Natural killer cell (primary cell): ENCODE results near the gene HDLBP. TPM values are rescaled to one million over a fixed set of nuclear protein-coding genes. Genes with fewer than 3 reads are reported as not detected.

Experiments
- ATAC-seq, 3 donors: fragments of 150-1000 bp in 2 of 3; fragments of 200-7000 bp in 1 of 3; cut with Tn5 transposase; 1 replicate in 1 of 3; 2 replicates in 2 of 3; pipeline ENCODE4 v1.10.0; 2021; ENCODE audit warnings: mild to moderate bottlenecking in 2 of 3, moderate library complexity in 2 of 3
- DNase-seq, 2 donors: peaks; one replicate each; pipeline versions ENCODE4 v3.0.0 to v3.0.0-alpha.2; 2013 to 2021; ENCODE audit warnings: mixed read lengths in 1 of 2
- H3K27ac ChIP-seq: one replicate; pipeline ENCODE4 v1.5.1; 2013; ENCODE audit warnings: mild to moderate bottlenecking, low read length
- H3K27me3 ChIP-seq: one replicate; pipeline ENCODE4 v1.6.1; 2013; ENCODE audit warnings: low read length; ENCODE audit not compliant: control insufficient read depth, insufficient read depth
- H3K36me3 ChIP-seq: one replicate; pipeline ENCODE4 v1.6.1; 2013; ENCODE audit warnings: low read length; ENCODE audit not compliant: control insufficient read depth, insufficient read depth
- H3K4me1 ChIP-seq: one replicate; pipeline ENCODE4 v1.6.1; 2013; ENCODE audit warnings: low read length; ENCODE audit not compliant: control insufficient read depth, insufficient read depth
- H3K4me3 ChIP-seq: one replicate; pipeline ENCODE4 v1.5.1; 2013; ENCODE audit warnings: low read length
- H3K9me3 ChIP-seq: one replicate; pipeline ENCODE4 v1.6.1; 2013; ENCODE audit warnings: low read length; ENCODE audit not compliant: control insufficient read depth, insufficient read depth
- H3K27ac Mint-ChIP-seq, 2 donors: one replicate each; pipeline ENCODE4 v1.8.0; 2022; ENCODE audit warnings: mild to moderate bottlenecking in 2 of 2, mixed read lengths in 2 of 2, moderate library complexity in 1 of 2
- H3K27me3 Mint-ChIP-seq, 2 donors: one replicate each; pipeline ENCODE4 v1.8.0; 2022; ENCODE audit warnings: low read depth in 2 of 2, mixed read lengths in 2 of 2
- H3K36me3 Mint-ChIP-seq: one replicate; pipeline ENCODE4 v1.8.0; 2022; ENCODE audit warnings: mixed read lengths
- H3K4me1 Mint-ChIP-seq, 2 donors: one replicate each; pipeline ENCODE4 v1.8.0; 2022; ENCODE audit warnings: mixed read lengths in 2 of 2
- H3K4me3 Mint-ChIP-seq: one replicate; pipeline ENCODE4 v1.8.0; 2022; ENCODE audit warnings: mild to moderate bottlenecking, moderate library complexity, mixed read lengths
- H3K9me3 Mint-ChIP-seq, 2 donors: one replicate each; pipeline ENCODE4 v1.8.0; 2022; ENCODE audit warnings: mixed read lengths in 2 of 2
- CTCF ChIP-seq: fragments of 200-600 bp; IDR thresholded peaks from one replicate; pipeline ENCODE4 v1.8.0; 2022; ENCODE audit warnings: antibody characterized with exemption
- WGBS: methylation state at CpG from one replicate; pipeline ENCODE4 v1.1.7; 2013; ENCODE audit warnings: missing lambda C conversion rate; ENCODE audit not compliant: insufficient coverage; 5-methylcytosine and 5-hydroxymethylcytosine counted together
- intact Hi-C: fragments of 100-400 bp; cut with micrococcal nuclease; formaldehyde crosslinking; loops from one replicate; pipeline ENCODE4 v1.14.2; 2022
- total RNA-seq, 4 donors: library from RNA; stranded (reverse); fragments of 120-200 nt in 1 of 4; gene quantifications; one replicate each; pipeline versions ENCODE4 v1.2.3 to v1.2.4, GENCODE V29; 2013 to 2022

The HDLBP gene
- total RNA-seq, 3 donors from 2014 or later (not counting 1 experiment from before 2014, with no cell fraction given): 170 to 200 (median 177) TPM

GRCh38 chr2:241219030-241219382, 96.5 kb downstream of the HDLBP start:
- ATAC-seq (no peak), DNase-seq (no peak)
- intact Hi-C loops: no loop called here
- Mint-ChIP-seq H3K36me3 (no peaks in the 10 kb centered on the region), H3K4me1 (peaks cover 12 to 16% of the 10 kb centered on the region in 2 donors), H3K9me3 (no peaks in the 10 kb centered on the region), H3K4me3 (peak overlapping the region; percentile 95), H3K27me3 (no peaks in the 10 kb centered on the region), H3K27ac (peak overlapping the region; percentile 80 to 86)
- no peak overlapping the region for H3K27ac ChIP-seq
- H3K9me3 ChIP-seq: no peaks in the 10 kb centered on the region
- TF ChIP-seq CTCF: no peak
- 39% methylated on average over 2 of the region's 4 CpGs for WGBS
- peaks cover 12% of the 10 kb centered on the region for H3K4me1 ChIP-seq
- H3K36me3 ChIP-seq: no peaks in the 10 kb centered on the region
- H3K27me3 ChIP-seq: no peaks in the 10 kb centered on the region
- H3K4me3 ChIP-seq: no peak overlapping the region

- H3K4me3 Mint-ChIP-seq: peak overlapping the region; percentile 95
These were observed 97.1 kb downstream of the HDLBP start for GRCh38 chr2:241218131-241219029.

GRCh38 chr2:241217320-241218031, 98.0 kb downstream of the HDLBP start:
- Mint-ChIP-seq H3K4me3 (peak overlapping the region; percentile 82), H3K9me3 (no peaks in the 10 kb centered on the region), H3K27ac (peak overlapping the region in 1 of 2 donors; percentile 86), H3K27me3 (no peaks in the 10 kb centered on the region), H3K4me1 (peaks cover 12 to 16% of the 10 kb centered on the region in 2 donors), H3K36me3 (no peaks in the 10 kb centered on the region)
- no peaks in the 10 kb centered on the region for H3K27me3 ChIP-seq
- intact Hi-C loops: no loop called here
- no peaks in the 10 kb centered on the region for H3K36me3 ChIP-seq
- ATAC-seq: peak; percentile 31 to 69 (median 61)
- H3K4me1 ChIP-seq: peaks cover 12% of the 10 kb centered on the region
- DNase-seq: peak; percentile 59 to 62
- H3K4me3 ChIP-seq: peak overlapping the region; percentile 42
- peak overlapping the region; percentile 34 for H3K27ac ChIP-seq
- no peak for TF ChIP-seq CTCF
- no peaks in the 10 kb centered on the region for H3K9me3 ChIP-seq
- WGBS: 2% methylated on average over 56 of the region's 77 CpGs

More at GRCh38 chr2:241218131-241219029, 97.1 kb downstream of the HDLBP start:
- no peaks in the 10 kb centered on the region for H3K36me3 ChIP-seq
- Mint-ChIP-seq H3K36me3 (no peaks in the 10 kb centered on the region), H3K9me3 (no peaks in the 10 kb centered on the region), H3K27ac (peak overlapping the region; percentile 80 to 86), H3K4me1 (peaks cover 12 to 16% of the 10 kb centered on the region in 2 donors), H3K27me3 (no peaks in the 10 kb centered on the region)
- intact Hi-C loops: no loop called here
- no peak overlapping the region for H3K27ac ChIP-seq
- no peaks in the 10 kb centered on the region for H3K27me3 ChIP-seq
- ATAC-seq (peak; percentile 57 to 64 (median 60)), DNase-seq (peak; percentile 51 to 72)
- H3K9me3 ChIP-seq: no peaks in the 10 kb centered on the region
- peaks cover 12% of the 10 kb centered on the region for H3K4me1 ChIP-seq
- WGBS: under 1% methylated on average over 69 of the region's 83 CpGs
- TF ChIP-seq CTCF: no peak
- H3K4me3 ChIP-seq: peak overlapping the region; percentile 33
